HFFc6 (cell line): Measurements from ENCODE around the gene SNX5. TPM values are rescaled to one million over a fixed set of nuclear protein-coding genes. Genes with fewer than 3 reads are reported as not detected.
A peak's percentile ranks its signal among the peaks of the same experiment; 100 is the strongest.

Experiments
- DNase-seq: peaks from one replicate; pipeline ENCODE4 v3.0.0-alpha.2; 2018
- H3K27ac Mint-ChIP-seq: 2 replicates; pipeline ENCODE4 v1.8.0; 2020; ENCODE audit warnings: mild to moderate bottlenecking, mixed read lengths
- H3K27me3 Mint-ChIP-seq: 2 replicates; pipeline ENCODE4 v1.8.0; 2021; ENCODE audit warnings: mild to moderate bottlenecking, moderate library complexity, mixed read lengths; ENCODE audit not compliant: insufficient read depth
- H3K36me3 Mint-ChIP-seq: 2 replicates; pipeline ENCODE4 v1.8.0; 2021; ENCODE audit warnings: low read depth, mixed read lengths
- H3K4me1 Mint-ChIP-seq: 2 replicates; pipeline ENCODE4 v1.8.0; 2020; ENCODE audit warnings: low read depth, mixed read lengths
- H3K4me3 Mint-ChIP-seq: 2 replicates; pipeline ENCODE4 v1.8.0; 2020; ENCODE audit warnings: mild to moderate bottlenecking, moderate library complexity, mixed read lengths
- H3K9me3 Mint-ChIP-seq: 2 replicates; pipeline ENCODE4 v1.8.0; 2020; ENCODE audit warnings: mild to moderate bottlenecking, mixed read lengths
- total RNA-seq, 6 experiments: library from RNA; stranded (reverse); fragmentation: NEBNext Ultra II Directional; extraction: Animal tissue kit (Norgen Biotek cat#: 25700); gene quantifications; 2 replicates in 1 of 6; 3 replicates in 5 of 6; pipeline ENCODE4 v1.2.3, GENCODE V29; 2021
- TF ChIP-seq, protein P1 (sequence below): fragments of 200-600 bp; sonication (generic); IDR thresholded peaks from 2 replicates; pipeline ENCODE4 v1.5.0; 2021; ENCODE audit warnings: antibody characterized with exemption, mild to moderate bottlenecking

The SNX5 gene
- total RNA-seq, 6 experiments from 2014 or later = 69.6 to 97.5 (median 81.8) TPM

GRCh38 chr20:17895641-17896171, 72.9 kb downstream of the SNX5 start:
- Mint-ChIP-seq H3K27ac (peak overlapping the region; percentile 95), H3K4me3 (peak overlapping the region; percentile 92), H3K27me3 (0 out of 2 replicates have a peak, but pooled peaks cover 6% of the 10 kb centered on the region), H3K36me3 (0 out of 2 replicates have a peak, but pooled peaks cover 4% of the 10 kb centered on the region), H3K4me1 (peaks cover 42% of the 10 kb centered on the region), H3K9me3 (no peaks in the 10 kb centered on the region)
- DNase-seq = peak; percentile 47
- TF ChIP-seq, protein P1, sequence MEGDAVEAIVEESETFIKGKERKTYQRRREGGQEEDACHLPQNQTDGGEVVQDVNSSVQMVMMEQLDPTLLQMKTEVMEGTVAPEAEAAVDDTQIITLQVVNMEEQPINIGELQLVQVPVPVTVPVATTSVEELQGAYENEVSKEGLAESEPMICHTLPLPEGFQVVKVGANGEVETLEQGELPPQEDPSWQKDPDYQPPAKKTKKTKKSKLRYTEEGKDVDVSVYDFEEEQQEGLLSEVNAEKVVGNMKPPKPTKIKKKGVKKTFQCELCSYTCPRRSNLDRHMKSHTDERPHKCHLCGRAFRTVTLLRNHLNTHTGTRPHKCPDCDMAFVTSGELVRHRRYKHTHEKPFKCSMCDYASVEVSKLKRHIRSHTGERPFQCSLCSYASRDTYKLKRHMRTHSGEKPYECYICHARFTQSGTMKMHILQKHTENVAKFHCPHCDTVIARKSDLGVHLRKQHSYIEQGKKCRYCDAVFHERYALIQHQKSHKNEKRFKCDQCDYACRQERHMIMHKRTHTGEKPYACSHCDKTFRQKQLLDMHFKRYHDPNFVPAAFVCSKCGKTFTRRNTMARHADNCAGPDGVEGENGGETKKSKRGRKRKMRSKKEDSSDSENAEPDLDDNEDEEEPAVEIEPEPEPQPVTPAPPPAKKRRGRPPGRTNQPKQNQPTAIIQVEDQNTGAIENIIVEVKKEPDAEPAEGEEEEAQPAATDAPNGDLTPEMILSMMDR = no peak

DNA sequence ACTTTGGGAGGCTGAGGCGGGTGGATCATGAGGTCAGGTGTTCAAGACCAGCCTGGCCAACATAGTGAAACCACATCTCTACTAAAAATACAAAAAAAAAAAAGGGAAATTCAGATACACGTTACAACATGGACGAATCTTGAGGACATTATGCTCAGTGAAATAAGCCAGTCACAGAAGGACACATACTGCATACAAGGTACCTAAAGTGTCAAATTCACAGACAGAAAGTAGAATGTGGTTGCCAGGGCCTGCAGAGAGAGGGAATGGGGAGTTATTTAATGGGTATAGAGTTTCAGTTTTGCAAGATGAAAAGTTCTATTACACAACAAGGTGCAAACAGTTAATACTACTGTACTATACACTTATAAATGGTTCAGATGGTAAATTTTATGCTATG, 75.1 kb downstream of the SNX5 start:
- H3K27ac Mint-ChIP-seq = no peak overlapping the region

DNA sequence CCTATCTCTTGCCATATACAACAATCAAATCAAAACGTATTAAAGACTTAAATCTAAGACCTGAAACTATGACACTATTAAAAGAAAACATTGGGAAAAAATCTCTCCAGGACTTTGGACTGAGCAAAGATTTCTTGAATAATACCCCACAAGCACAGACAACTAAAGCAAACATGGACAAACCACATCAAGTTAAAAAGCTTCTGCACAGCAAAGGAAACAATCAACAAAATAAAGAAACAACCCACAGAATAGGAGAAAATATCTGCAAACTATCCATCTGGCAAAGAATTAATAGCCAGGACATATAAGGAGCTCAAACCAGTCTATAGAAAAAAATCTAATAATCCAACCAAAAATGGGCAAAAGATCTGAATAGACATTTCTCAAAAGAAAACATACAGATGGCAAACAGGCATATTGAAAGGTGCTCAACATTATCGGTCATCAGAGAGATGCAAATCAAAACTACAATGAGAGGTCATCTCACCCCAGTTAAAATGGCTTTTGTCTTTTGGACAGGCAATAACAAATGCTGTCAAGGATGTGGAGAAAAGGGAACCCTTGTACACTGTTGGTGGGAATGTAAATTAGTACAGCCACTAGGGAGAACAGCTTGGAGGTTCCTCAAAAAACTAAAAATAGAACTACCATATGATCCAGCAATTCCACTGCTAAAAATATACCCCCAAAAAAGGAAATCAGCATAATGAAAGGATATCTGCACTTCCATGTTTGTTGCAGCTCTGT, 76.2 kb downstream of the SNX5 start:
- no peak overlapping the region for H3K4me3 Mint-ChIP-seq
- peaks cover 50% of the 10 kb centered on the region for H3K4me1 Mint-ChIP-seq
- TF ChIP-seq, protein P1 = no peak
- H3K27ac Mint-ChIP-seq = no peak overlapping the region
- peaks cover 27% of the 10 kb centered on the region for H3K9me3 Mint-ChIP-seq
- no peak for DNase-seq
- peaks cover 34% of the 10 kb centered on the region for H3K36me3 Mint-ChIP-seq
- no peaks in the 10 kb centered on the region for H3K27me3 Mint-ChIP-seq

More for the DNA sequence above, 75.1 kb downstream of the SNX5 start:
- Mint-ChIP-seq H3K4me1 (peaks cover 46% of the 10 kb centered on the region), H3K9me3 (peaks cover 21% of the 10 kb centered on the region), H3K4me3 (no peak overlapping the region), H3K36me3 (peaks cover 25% of the 10 kb centered on the region), H3K27me3 (no peaks in the 10 kb centered on the region)
- DNase-seq = no peak
- TF ChIP-seq, protein P1 = no peak

Other genes with a start within 250 kb of the SNX5 start
- gene MGME1, start 224 bp upstream of the SNX5 start, total RNA-seq = 10 to 100 TPM; 12.7 to 19.2 (median 17.9) TPM
- not detected for gene OVOL2, start 89.1 kb upstream of the SNX5 start, total RNA-seq
- 10 to 100 TPM in 2 of 6 experiments, 1 to 10 TPM in 4; 8.9 to 10.3 (median 9.6) TPM for gene KAT14, start 169.1 kb upstream of the SNX5 start, total RNA-seq
- 10 to 100 TPM in 5 of 6 experiments, 1 to 10 TPM in 1; 8.9 to 12.8 (median 11.8) TPM for gene PET117, start 169.1 kb upstream of the SNX5 start, total RNA-seq